EL (cell line): ENCODE data around the gene NDUFS2.
"Not testable (repeated sequence)": the region's sequence is repeated elsewhere in the genome, so short reads cannot be mapped to it uniquely, and the experiment has no call there.

Experiments
- DNase-seq: peaks from one replicate; pipeline ENCODE4 v3.0.0-alpha.2; 2016

NDUFS2 gene

GRCh38 chr1:161255955-161256520 lies 53.9 kb downstream of the NDUFS2 start:
- not testable (repeated sequence) for DNase-seq

DNA sequence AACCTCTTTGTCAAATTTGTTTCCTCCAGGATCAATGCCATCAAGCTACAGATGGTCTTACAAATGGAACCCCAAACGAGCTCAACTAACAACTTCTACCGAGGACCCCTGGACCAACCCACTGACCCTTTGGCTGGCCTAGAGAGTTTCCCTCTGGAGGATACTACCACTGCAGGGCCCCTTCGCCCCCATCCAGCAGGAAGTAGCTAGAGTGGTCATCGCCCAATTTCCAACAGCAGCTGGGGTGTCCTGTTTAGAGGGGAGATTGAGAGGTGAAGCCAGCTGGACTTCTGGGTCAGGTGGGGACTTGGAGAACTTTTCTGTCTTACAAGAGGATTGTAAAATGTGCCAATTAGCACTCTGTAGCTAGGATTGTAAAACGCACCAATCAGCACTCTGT lies 54.9 kb downstream of the NDUFS2 start:
- DNase-seq = not testable (repeated sequence)

- peak; percentile 68 for DNase-seq
Observed at GRCh38 chr1:161258439-161259344, 56.5 kb downstream of the NDUFS2 start, which contains the start of gene PCP4L1. Gene PCP4L1, plus strand, starts transcription at chr1:161258745. Its CDS starts 230 bp downstream, at chr1:161258975.

- DNase-seq = no peak
Observed at GRCh38 chr1:161259345-161259702, 57.2 kb downstream of the NDUFS2 start.

- DNase-seq = no peak
Observed at GRCh38 chr1:161259765-161260164, 57.6 kb downstream of the NDUFS2 start.

GRCh38 chr1:161260376-161261260 lies 58.5 kb downstream of the NDUFS2 start:
- no peak for DNase-seq

DNA sequence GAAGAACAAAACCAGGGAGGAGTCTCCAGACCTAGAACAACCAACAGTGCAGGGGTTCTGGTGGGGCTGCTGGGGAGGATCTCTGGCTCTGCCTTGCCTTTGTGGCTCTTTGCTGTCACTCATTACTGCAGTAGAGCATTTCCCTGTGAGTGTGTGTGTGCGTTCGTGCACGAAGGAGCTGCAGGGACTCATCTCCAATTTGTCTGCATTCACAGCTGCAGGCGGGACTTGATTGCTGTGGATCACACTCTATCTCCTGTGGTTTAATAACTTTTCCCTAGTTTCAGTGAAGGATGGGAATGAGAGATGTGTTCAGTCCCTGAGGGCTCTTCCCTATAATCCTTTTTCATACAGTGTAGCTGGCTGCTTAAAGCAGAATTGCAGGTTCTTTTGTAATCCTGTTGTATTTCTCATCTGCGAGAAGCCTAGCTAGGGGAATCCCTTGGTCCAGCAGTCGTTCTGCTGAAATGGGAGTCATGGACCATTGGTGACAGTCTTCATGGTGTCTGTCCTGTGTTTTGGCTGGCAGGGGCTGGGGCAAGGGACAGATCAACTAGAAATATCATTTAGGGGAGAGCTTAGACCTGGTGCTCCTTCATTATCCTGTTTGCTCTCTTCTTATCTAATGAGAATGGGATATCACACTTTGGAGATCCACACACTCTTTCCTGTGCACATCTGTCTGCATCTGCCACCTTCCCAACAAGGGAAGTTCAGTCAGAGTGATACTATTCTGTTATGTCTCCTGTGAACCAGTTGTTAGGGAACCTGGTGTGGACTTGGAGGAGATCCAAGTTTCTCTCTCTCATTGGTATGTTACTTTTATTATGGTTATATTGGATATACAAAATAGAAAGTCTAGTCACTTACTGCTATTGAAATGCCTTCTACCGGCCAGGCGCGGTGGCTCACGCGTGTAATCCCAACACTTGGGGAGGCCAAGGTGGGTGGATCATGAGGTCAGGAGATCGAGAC lies 59.4 kb downstream of the NDUFS2 start:
- DNase-seq = no peak
